Naive thymus-derived CD4-positive, alpha-beta T cell (primary cell): Measurements from ENCODE around the gene SLC25A41. TPM values are rescaled to one million over a fixed set of nuclear protein-coding genes. Genes with fewer than 3 reads are reported as not detected.

ENCODE experiments used
- ATAC-seq: fragments of 150-1000 bp; cut with Tn5 transposase; 2 replicates; pipeline ENCODE4 v1.10.0; 2021; ENCODE audit warnings: mild to moderate bottlenecking, moderate library complexity
- CTCF ChIA-PET: fragments of 350-600 bp; sonication (Branson Sonifier 250); formaldehyde crosslinking; loops from one replicate; lab custom pipeline; 2021; ENCODE audit warnings: antibody characterized with exemption; lab: Charles Lee
- POLR2A ChIA-PET: fragments of 350-600 bp; sonication (Branson Sonifier 250); formaldehyde crosslinking; loops from one replicate; lab custom pipeline; 2021; ENCODE audit warnings: antibody characterized with exemption, inconsistent platforms; lab: Charles Lee
- DNase-seq, 9 donors: peaks; one replicate each; pipeline versions ENCODE4 v3.0.0 to v3.0.0-alpha.2; 2020 to 2022; ENCODE audit warnings: mixed read lengths in 1 of 9
- H3K27ac ChIP-seq: one replicate; pipeline ENCODE4 v1.7.0; 2013; ENCODE audit warnings: mild to moderate bottlenecking, low read depth, low read length, moderate library complexity
- H3K27me3 ChIP-seq, 2 donors: one replicate each; pipeline ENCODE4 v1.7.0; 2013; ENCODE audit warnings: low read length in 2 of 2, mild to moderate bottlenecking in 2 of 2, moderate library complexity in 2 of 2; ENCODE audit not compliant: control insufficient read depth in 2 of 2, insufficient read depth in 2 of 2
- H3K36me3 ChIP-seq, 3 experiments: 1 replicate in 2 of 3; 2 replicates in 1 of 3; pipeline ENCODE4 v1.7.0; 2013; ENCODE audit warnings: low read length in 3 of 3, mild to moderate bottlenecking in 3 of 3, moderate library complexity in 1 of 3; ENCODE audit not compliant: insufficient read depth in 3 of 3, control insufficient read depth in 2 of 3
- H3K4me1 ChIP-seq, 2 donors: one replicate each; pipeline ENCODE4 v1.7.0; 2013; ENCODE audit warnings: low read length in 2 of 2, mild to moderate bottlenecking in 2 of 2, moderate library complexity in 1 of 2; ENCODE audit not compliant: control insufficient read depth in 2 of 2, insufficient read depth in 2 of 2
- H3K4me3 ChIP-seq: 2 replicates; pipeline ENCODE4 v1.7.0; 2013; ENCODE audit warnings: mild to moderate bottlenecking, low read length
- H3K9me3 ChIP-seq, 3 experiments: 1 replicate in 2 of 3; 2 replicates in 1 of 3; pipeline ENCODE4 v1.7.0; 2013; ENCODE audit warnings: low read length in 3 of 3; ENCODE audit not compliant: control insufficient read depth in 2 of 3
- H3K27ac Mint-ChIP-seq, 9 donors: one replicate each; pipeline ENCODE4 v1.8.0; 2020 to 2022; ENCODE audit warnings: mixed read lengths in 9 of 9, mild to moderate bottlenecking in 8 of 9, moderate library complexity in 5 of 9, inconsistent platforms in 2 of 9
- H3K27me3 Mint-ChIP-seq, 5 donors: one replicate each; pipeline ENCODE4 v1.8.0; 2021 to 2022; ENCODE audit warnings: mixed read lengths in 5 of 5, mild to moderate bottlenecking in 1 of 5
- H3K36me3 Mint-ChIP-seq, 5 donors: one replicate each; pipeline ENCODE4 v1.8.0; 2020 to 2022; ENCODE audit warnings: mixed read lengths in 5 of 5, mild to moderate bottlenecking in 3 of 5, inconsistent platforms in 1 of 5
- H3K4me1 Mint-ChIP-seq, 7 donors: one replicate each; pipeline ENCODE4 v1.8.0; 2020 to 2022; ENCODE audit warnings: mixed read lengths in 7 of 7, mild to moderate bottlenecking in 3 of 7, inconsistent platforms in 1 of 7
- H3K4me3 Mint-ChIP-seq, 10 donors: one replicate each; pipeline ENCODE4 v1.8.0; 2020 to 2022; ENCODE audit warnings: mild to moderate bottlenecking in 10 of 10, mixed read lengths in 10 of 10, moderate library complexity in 6 of 10, inconsistent platforms in 2 of 10
- H3K9me3 Mint-ChIP-seq, 11 donors: one replicate each; pipeline ENCODE4 v1.8.0; 2020 to 2022; ENCODE audit warnings: mixed read lengths in 11 of 11, mild to moderate bottlenecking in 4 of 11, inconsistent platforms in 1 of 11, moderate library complexity in 1 of 11
- intact Hi-C, 2 donors: fragments of 100-400 bp; cut with micrococcal nuclease; formaldehyde crosslinking; loops; one replicate each; pipeline ENCODE4 v1.15.1; 2023
- polyA plus RNA-seq, 2 donors: library from polyadenylated mRNA; unstranded; fragments of 300-500 nt; fragmentation: Illumina TruSeq; gene quantifications; one replicate each; pipeline ENCODE4 v1.2.3, GENCODE V29; 2021
- total RNA-seq, 6 experiments: library from RNA in 5 of 6; stranded (reverse) in 5 of 6; gene quantifications; 1 replicate in 5 of 6; 2 replicates in 1 of 6; pipeline ENCODE4 v1.2.3 and lab custom pipeline; 2021 to 2026

SLC25A41 gene
- total and polyA plus RNA-seq, 7 experiments from 2014 or later, result 0.32 TPM; not detected in 6

- no peak overlapping the region for H3K4me3 Mint-ChIP-seq
- H3K27ac Mint-ChIP-seq, result peak overlapping the region in 4 of 9 donors; percentile 8 to 62 (median 38)
- POLR2A ChIA-PET, result no interaction called here
- intact Hi-C loops, result no loop called here
- peaks cover 10 to 87% (median 18%) of the 10 kb centered on the region in 3 experiments for H3K36me3 ChIP-seq
- ATAC-seq, result no peak
- H3K36me3 Mint-ChIP-seq, result peaks cover 0 to 20% (median 8%) of the 10 kb centered on the region in 5 donors
- CTCF ChIA-PET, result no interaction called here
- H3K27me3 ChIP-seq, result no peaks in the 10 kb centered on the region
- peaks cover 0 to 5% (median 0%) of the 10 kb centered on the region in 7 donors for H3K4me1 Mint-ChIP-seq
- no peaks in the 10 kb centered on the region for H3K9me3 Mint-ChIP-seq
- H3K27ac ChIP-seq, result no peak overlapping the region
- no peaks in the 10 kb centered on the region for H3K9me3 ChIP-seq
- no peak for DNase-seq
- no peak overlapping the region for H3K4me3 ChIP-seq
- H3K4me1 ChIP-seq, result peaks cover 0 to 2% of the 10 kb centered on the region in 2 donors
- no peaks in the 10 kb centered on the region for H3K27me3 Mint-ChIP-seq
Observed at GRCh38 chr19:6473647-6474046, 40.1 kb upstream of the SLC25A41 start.

GRCh38 chr19:6472713-6473112, 39.1 kb upstream of the SLC25A41 start:
- H3K27ac Mint-ChIP-seq, result peak overlapping the region in 1 of 9 donors; percentile 21
- no peak for ATAC-seq
- Histone ChIP-seq H3K27me3 (no peaks in the 10 kb centered on the region), H3K4me1 (no peaks in the 10 kb centered on the region), H3K27ac (no peak overlapping the region), H3K9me3 (no peaks in the 10 kb centered on the region), H3K36me3 (peaks cover 10 to 88% (median 18%) of the 10 kb centered on the region in 3 experiments), H3K4me3 (no peak overlapping the region)
- no peaks in the 10 kb centered on the region for H3K27me3 Mint-ChIP-seq
- peaks cover 0 to 25% (median 8%) of the 10 kb centered on the region in 5 donors for H3K36me3 Mint-ChIP-seq
- intact Hi-C loops, result no loop called here
- ChIA-PET POLR2A (interaction anchor here (0.8 kb wide), 1 partner anchor 8 kb away, joined by 3 read pairs; the partner anchor contains the start of gene DENND1C), CTCF (interaction anchor here (0.6 kb wide), 1 partner anchor 48 kb away, joined by 3 read pairs; no protein-coding TSS in a partner anchor)
- peaks cover 0 to 5% (median 0%) of the 10 kb centered on the region in 7 donors for H3K4me1 Mint-ChIP-seq
- no peak overlapping the region for H3K4me3 Mint-ChIP-seq
- DNase-seq, result no peak
- no peaks in the 10 kb centered on the region for H3K9me3 Mint-ChIP-seq

GRCh38 chr19:6471076-6471475, 37.5 kb upstream of the SLC25A41 start:
- DNase-seq (no peak), ATAC-seq (no peak)
- no peak overlapping the region for H3K4me3 Mint-ChIP-seq
- H3K36me3 Mint-ChIP-seq, result peaks cover 0 to 30% (median 12%) of the 10 kb centered on the region in 5 donors
- Histone ChIP-seq H3K27ac (no peak overlapping the region), H3K27me3 (no peaks in the 10 kb centered on the region), H3K9me3 (no peaks in the 10 kb centered on the region), H3K4me1 (no peaks in the 10 kb centered on the region), H3K36me3 (peaks cover 6 to 87% (median 7%) of the 10 kb centered on the region in 3 experiments), H3K4me3 (no peak overlapping the region)
- ChIA-PET POLR2A (interaction anchor here (1.0 kb wide), 1 partner anchor 14 kb away, joined by 6 read pairs; no protein-coding TSS in a partner anchor), CTCF (no interaction called here)
- H3K9me3 Mint-ChIP-seq, result no peaks in the 10 kb centered on the region
- peak overlapping the region in 3 of 9 donors; percentile 9 to 53 (median 41) for H3K27ac Mint-ChIP-seq
- no peaks in the 10 kb centered on the region for H3K27me3 Mint-ChIP-seq
- peaks cover 0 to 4% (median 0%) of the 10 kb centered on the region in 7 donors for H3K4me1 Mint-ChIP-seq
- intact Hi-C loops, result no loop called here

- Histone ChIP-seq H3K4me3 (no peak overlapping the region), H3K27ac (no peak overlapping the region), H3K36me3 (peaks cover 0 to 78% (median 0%) of the 10 kb centered on the region in 3 experiments), H3K4me1 (no peaks in the 10 kb centered on the region), H3K27me3 (no peaks in the 10 kb centered on the region), H3K9me3 (no peaks in the 10 kb centered on the region)
- no peak for DNase-seq
- peak overlapping the region in 3 of 9 donors; percentile 16 to 52 (median 41) for H3K27ac Mint-ChIP-seq
- ATAC-seq, result no peak
- POLR2A ChIA-PET, result interaction anchor here (1.0 to 1.1 kb wide), 2 partner anchors 9 to 13 kb away, joined by 6 read pairs; no protein-coding TSS in a partner anchor
- peaks cover 0 to 6% (median 0%) of the 10 kb centered on the region in 7 donors for H3K4me1 Mint-ChIP-seq
- H3K36me3 Mint-ChIP-seq, result peaks cover 0 to 30% (median 12%) of the 10 kb centered on the region in 5 donors
- no peak overlapping the region for H3K4me3 Mint-ChIP-seq
- CTCF ChIA-PET, result interaction anchor here (0.6 to 1.2 kb wide), 2 partner anchors 11 to 35 kb away, joined by 3 read pairs; partner anchors contain the start of gene DENND1C
- H3K27me3 Mint-ChIP-seq, result peaks cover 0 to under 1% (median 0%) of the 10 kb centered on the region in 5 donors
- intact Hi-C loops, result no loop called here
- no peaks in the 10 kb centered on the region for H3K9me3 Mint-ChIP-seq
Observed at GRCh38 chr19:6470173-6470572, 36.6 kb upstream of the SLC25A41 start.

GRCh38 chr19:6467384-6467783, 33.8 kb upstream of the SLC25A41 start:
- Mint-ChIP-seq H3K4me1 (peaks cover 3 to 18% (median 12%) of the 10 kb centered on the region in 7 donors), H3K27ac (peak overlapping the region in 2 of 9 donors; percentile 41 to 43), H3K9me3 (no peaks in the 10 kb centered on the region), H3K4me3 (no peak overlapping the region), H3K27me3 (peaks cover 0 to 6% (median 0%) of the 10 kb centered on the region in 5 donors), H3K36me3 (peaks cover 0 to 24% (median 9%) of the 10 kb centered on the region in 5 donors)
- Histone ChIP-seq H3K27me3 (no peaks in the 10 kb centered on the region), H3K36me3 (peaks cover 0 to 57% (median 0%) of the 10 kb centered on the region in 3 experiments), H3K27ac (no peak overlapping the region), H3K9me3 (no peaks in the 10 kb centered on the region), H3K4me1 (peaks cover 0 to 4% of the 10 kb centered on the region in 2 donors), H3K4me3 (no peak overlapping the region)
- CTCF ChIA-PET, result no interaction called here
- no peak for ATAC-seq
- DNase-seq, result no peak
- intact Hi-C loops, result no loop called here
- POLR2A ChIA-PET, result interaction anchor here (1.9 kb wide), 1 partner anchor 14 kb away, joined by 8 read pairs; the partner anchor contains the start of gene DENND1C

- H3K9me3 ChIP-seq, result no peaks in the 10 kb centered on the region
- H3K36me3 Mint-ChIP-seq, result peaks cover 0 to 24% (median 9%) of the 10 kb centered on the region in 5 donors
- intact Hi-C loops, result no loop called here
- no peaks in the 10 kb centered on the region for H3K9me3 Mint-ChIP-seq
- no peak overlapping the region for H3K27ac ChIP-seq
- ATAC-seq (no peak), DNase-seq (no peak)
- peak overlapping the region in 7 of 9 donors; percentile 8 to 59 (median 36) for H3K27ac Mint-ChIP-seq
- H3K27me3 Mint-ChIP-seq, result peaks cover 0 to 8% (median 0%) of the 10 kb centered on the region in 5 donors
- POLR2A ChIA-PET, result interaction anchor here (0.6 to 1.9 kb wide), 2 partner anchors 15 to 19 kb away, joined by 3 to 8 read pairs; partner anchors contain the start of gene DENND1C
- CTCF ChIA-PET, result no interaction called here
- H3K36me3 ChIP-seq, result peaks cover 0 to 52% (median 0%) of the 10 kb centered on the region in 3 experiments
- H3K4me1 Mint-ChIP-seq, result peaks cover 3 to 22% (median 17%) of the 10 kb centered on the region in 7 donors
- H3K27me3 ChIP-seq, result no peaks in the 10 kb centered on the region
- peaks cover 0 to 4% of the 10 kb centered on the region in 2 donors for H3K4me1 ChIP-seq
- H3K4me3 ChIP-seq, result no peak overlapping the region
- H3K4me3 Mint-ChIP-seq, result peak overlapping the region in 1 of 10 donors; percentile 50
Observed at GRCh38 chr19:6466526-6467248, 33.1 kb upstream of the SLC25A41 start.
